Measurements from ENCODE around the gene AGER. TPM values are rescaled to one million over a fixed set of nuclear protein-coding genes. Genes with fewer than 3 reads are reported as not detected.
A peak's percentile ranks its signal among the peaks of the same experiment; 100 is the strongest.

The AGER gene
- total and polyA plus RNA-seq, 2 donors = 1.5 to 7.6 TPM

GRCh38 chr6:32177183-32177787, 6.8 kb downstream of the AGER start:
- WGBS = 0% methylated on average over 20 of the region's 20 CpGs
- Histone ChIP-seq H3K4me1 (ENCODE audit: insufficient read depth) (peaks cover 3% of the 10 kb centered on the region), H3K4me3 (ENCODE audit: low read depth, low read length) (peak overlapping the region; percentile 27), H3K36me3 (ENCODE audit: insufficient read depth) (no peaks in the 10 kb centered on the region), H3K27ac (ENCODE audit: low read depth) (peak overlapping the region; percentile 95)
- DNase-seq (ENCODE audit: extremely low spot score) = no peak

- peaks cover 3% of the 10 kb centered on the region for H3K4me1 ChIP-seq (ENCODE audit: insufficient read depth)
- H3K4me3 ChIP-seq (ENCODE audit: low read depth, low read length) = peak overlapping the region; percentile 27
These were observed 7.4 kb downstream of the AGER start for GRCh38 chr6:32176476-32177182.

GRCh38 chr6:32175711-32176475, 8.2 kb downstream of the AGER start, which contains the start of gene AGPAT1:
TSS of gene AGPAT1 (minus strand) at chr6:32176084. CDS start at chr6:32171496, 4,588 bp downstream.
- WGBS = under 1% methylated on average over 27 of the region's 27 CpGs
- H3K27ac ChIP-seq (ENCODE audit: low read depth) = peak within 1 kb of the TSS; percentile 95
- H3K4me1 ChIP-seq (ENCODE audit: insufficient read depth) = peaks cover 3% of the 10 kb centered on the region

More at GRCh38 chr6:32176476-32177182, 7.4 kb downstream of the AGER start:
- DNase-seq (ENCODE audit: extremely low spot score) = no peak
- Histone ChIP-seq H3K36me3 (ENCODE audit: insufficient read depth) (no peaks in the 10 kb centered on the region), H3K27ac (ENCODE audit: low read depth) (peak overlapping the region; percentile 95)
- 7% methylated on average over 5 of the region's 5 CpGs for WGBS

GRCh38 chr6:32175322-32175710, 8.7 kb downstream of the AGER start:
- Histone ChIP-seq H3K4me1 (ENCODE audit: insufficient read depth) (peaks cover 3% of the 10 kb centered on the region), H3K27ac (ENCODE audit: low read depth) (no peak overlapping the region), H3K36me3 (ENCODE audit: insufficient read depth) (no peaks in the 10 kb centered on the region), H3K4me3 (ENCODE audit: low read depth, low read length) (peak overlapping the region; percentile 85)
- WGBS = 5% methylated on average over 2 of the region's 2 CpGs
- no peak for DNase-seq (ENCODE audit: extremely low spot score)

More at GRCh38 chr6:32175711-32176475, 8.2 kb downstream of the AGER start, which contains the start of gene AGPAT1:
- Histone ChIP-seq H3K36me3 (ENCODE audit: insufficient read depth) (no peaks in the 10 kb centered on the region), H3K4me3 (ENCODE audit: low read depth, low read length) (peak within 1 kb of the TSS; percentile 85)
- peak; percentile 93 for DNase-seq (ENCODE audit: extremely low spot score)

DNA sequence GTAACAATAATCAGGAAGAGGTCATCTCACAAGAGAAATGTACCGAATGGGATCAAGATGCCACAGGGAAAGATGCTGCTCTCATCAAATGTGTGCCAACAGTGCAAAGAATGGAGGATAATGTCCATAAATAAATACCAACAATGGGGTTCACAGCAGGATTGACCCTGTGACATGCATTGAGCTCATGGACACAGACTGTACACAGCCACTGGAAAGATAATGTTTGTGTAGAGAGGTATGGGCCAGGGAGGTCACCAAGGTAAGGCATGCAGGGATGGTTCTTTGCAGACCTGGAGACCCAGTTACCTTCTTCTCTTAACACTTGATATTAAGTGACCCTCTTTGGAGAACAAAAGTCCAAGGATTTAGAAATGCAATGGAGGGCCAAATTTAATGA, 9.6 kb downstream of the AGER start:
- 92% methylated on average over 1 of the region's 1 CpG for WGBS
- no peak for DNase-seq (ENCODE audit: extremely low spot score)
- Histone ChIP-seq H3K27ac (ENCODE audit: low read depth) (no peak overlapping the region), H3K36me3 (ENCODE audit: insufficient read depth) (no peaks in the 10 kb centered on the region), H3K4me1 (ENCODE audit: insufficient read depth) (peaks cover 3% of the 10 kb centered on the region), H3K4me3 (ENCODE audit: low read depth, low read length) (no peak overlapping the region)

- WGBS = 73% methylated on average over 4 of the region's 4 CpGs
- H3K27ac ChIP-seq (ENCODE audit: low read depth) = no peak overlapping the region
- H3K4me3 ChIP-seq (ENCODE audit: low read depth, low read length) = no peak overlapping the region
- H3K36me3 ChIP-seq (ENCODE audit: insufficient read depth) = peaks cover 1% of the 10 kb centered on the region
- DNase-seq (ENCODE audit: extremely low spot score) = no peak
- H3K4me1 ChIP-seq (ENCODE audit: insufficient read depth) = peaks cover 3% of the 10 kb centered on the region
These were observed 10.9 kb downstream of the AGER start for GRCh38 chr6:32173051-32173727.

DNA sequence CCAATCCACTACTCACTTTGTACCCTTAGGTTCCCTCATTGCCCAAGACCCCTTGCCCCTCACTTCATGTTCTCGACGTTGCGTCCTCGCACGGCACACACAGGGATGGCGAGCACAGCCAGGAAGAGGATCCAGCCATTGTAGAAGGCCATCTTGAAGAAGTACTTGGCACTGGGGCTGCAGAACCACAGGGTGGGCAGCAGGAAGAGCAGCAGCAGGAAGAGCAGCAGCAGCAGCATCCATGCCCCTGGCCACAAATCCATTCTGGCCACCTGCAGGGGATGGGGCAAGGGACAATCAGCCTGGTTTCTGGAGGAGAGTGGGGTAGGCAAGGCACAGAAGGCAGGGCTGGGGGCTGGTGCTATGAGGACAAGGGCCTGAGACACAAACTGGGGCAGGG, 12.8 kb downstream of the AGER start:
- H3K4me1 ChIP-seq (ENCODE audit: insufficient read depth) = peaks cover 3% of the 10 kb centered on the region
- no peak for DNase-seq (ENCODE audit: extremely low spot score)
- H3K4me3 ChIP-seq (ENCODE audit: low read depth, low read length) = no peak overlapping the region
- WGBS = 97% methylated on average over 6 of the region's 6 CpGs
- no peak overlapping the region for H3K27ac ChIP-seq (ENCODE audit: low read depth)
- H3K36me3 ChIP-seq (ENCODE audit: insufficient read depth) = peaks cover 1% of the 10 kb centered on the region

GRCh38 chr6:32170294-32170693, 13.8 kb downstream of the AGER start:
- H3K4me1 ChIP-seq (ENCODE audit: insufficient read depth) = peaks cover 2% of the 10 kb centered on the region
- peaks cover 1% of the 10 kb centered on the region for H3K36me3 ChIP-seq (ENCODE audit: insufficient read depth)
- no peak overlapping the region for H3K4me3 ChIP-seq (ENCODE audit: low read depth, low read length)
- no peak for DNase-seq (ENCODE audit: extremely low spot score)
- WGBS = 92% methylated on average over 11 of the region's 11 CpGs
- no peak overlapping the region for H3K27ac ChIP-seq (ENCODE audit: low read depth)

DNA sequence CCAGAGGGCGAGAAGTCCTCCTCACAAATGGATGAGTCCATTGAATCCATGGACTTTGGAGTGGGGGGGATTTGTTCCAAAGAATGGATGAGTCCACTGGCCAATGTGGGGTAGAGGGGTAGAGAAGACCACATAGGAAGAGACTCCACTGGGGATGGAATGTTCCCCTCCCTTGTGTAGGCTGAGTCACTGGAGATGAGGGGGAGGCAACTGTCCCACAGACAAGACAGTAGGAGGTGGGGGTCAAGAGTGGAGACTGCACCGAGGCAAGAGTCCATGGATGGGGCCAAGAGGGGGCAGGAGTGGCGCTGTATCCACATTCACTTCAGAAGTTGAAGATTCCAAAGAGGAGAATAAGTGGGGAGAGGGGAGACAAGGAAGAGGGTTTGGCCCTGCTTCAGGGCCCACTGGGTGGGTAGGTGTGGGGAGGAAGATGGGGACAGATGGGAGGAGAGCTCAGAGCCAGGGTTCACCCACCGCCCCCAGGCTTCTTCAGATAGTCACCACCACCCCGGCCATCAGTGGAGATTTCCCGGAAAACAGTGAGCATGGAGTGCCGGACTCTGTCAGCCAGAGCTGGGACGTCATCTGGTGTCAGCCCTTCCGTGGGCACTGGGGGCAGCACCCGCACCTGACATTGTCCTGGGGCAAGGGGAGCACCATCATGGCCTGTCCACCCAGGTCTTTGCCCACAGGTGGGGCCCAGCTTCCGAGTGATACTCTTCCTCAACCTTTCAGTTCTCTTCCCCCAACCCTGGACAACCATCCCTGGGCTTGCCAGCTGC, 15.1 kb downstream of the AGER start:
- no peak for DNase-seq (ENCODE audit: extremely low spot score)
- Histone ChIP-seq H3K4me3 (ENCODE audit: low read depth, low read length) (no peak overlapping the region), H3K4me1 (ENCODE audit: insufficient read depth) (no peaks in the 10 kb centered on the region), H3K36me3 (ENCODE audit: insufficient read depth) (peaks cover 1% of the 10 kb centered on the region), H3K27ac (ENCODE audit: low read depth) (no peak overlapping the region)
- WGBS = 74% methylated on average over 11 of the region's 11 CpGs

DNA sequence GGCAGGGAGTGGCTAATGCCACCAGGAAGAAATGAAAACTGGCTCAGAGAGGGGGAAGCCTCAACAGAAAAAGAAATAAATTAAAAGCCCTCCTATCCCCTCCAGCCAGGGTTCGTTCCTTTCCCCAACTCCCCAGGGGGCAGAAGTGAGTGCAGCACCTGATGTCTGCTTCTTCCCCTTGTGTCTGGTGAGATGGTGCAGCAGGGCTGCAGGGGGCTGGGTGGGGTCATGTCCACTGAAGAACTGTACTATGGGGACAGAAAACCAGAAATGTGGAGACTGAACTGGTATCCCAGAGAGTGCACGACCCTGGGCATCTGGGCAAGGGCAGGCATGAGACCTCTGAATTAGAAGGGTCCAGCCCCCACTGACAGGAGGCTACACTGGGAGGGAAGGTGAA, 15.7 kb downstream of the AGER start:
- peaks cover 1% of the 10 kb centered on the region for H3K36me3 ChIP-seq (ENCODE audit: insufficient read depth)
- no peak overlapping the region for H3K4me3 ChIP-seq (ENCODE audit: low read depth, low read length)
- H3K4me1 ChIP-seq (ENCODE audit: insufficient read depth) = no peaks in the 10 kb centered on the region
- no peak for DNase-seq (ENCODE audit: extremely low spot score)
- 63% methylated on average over 2 of the region's 2 CpGs for WGBS
- no peak overlapping the region for H3K27ac ChIP-seq (ENCODE audit: low read depth)

- WGBS = 42% methylated on average over 6 of the region's 6 CpGs
- Histone ChIP-seq H3K4me3 (ENCODE audit: low read depth, low read length) (no peak overlapping the region), H3K27ac (ENCODE audit: low read depth) (no peak overlapping the region), H3K36me3 (ENCODE audit: insufficient read depth) (peaks cover 1% of the 10 kb centered on the region), H3K4me1 (ENCODE audit: insufficient read depth) (no peaks in the 10 kb centered on the region)
- no peak for DNase-seq (ENCODE audit: extremely low spot score)
These were observed 16.2 kb downstream of the AGER start for GRCh38 chr6:32167761-32168262.

DNA sequence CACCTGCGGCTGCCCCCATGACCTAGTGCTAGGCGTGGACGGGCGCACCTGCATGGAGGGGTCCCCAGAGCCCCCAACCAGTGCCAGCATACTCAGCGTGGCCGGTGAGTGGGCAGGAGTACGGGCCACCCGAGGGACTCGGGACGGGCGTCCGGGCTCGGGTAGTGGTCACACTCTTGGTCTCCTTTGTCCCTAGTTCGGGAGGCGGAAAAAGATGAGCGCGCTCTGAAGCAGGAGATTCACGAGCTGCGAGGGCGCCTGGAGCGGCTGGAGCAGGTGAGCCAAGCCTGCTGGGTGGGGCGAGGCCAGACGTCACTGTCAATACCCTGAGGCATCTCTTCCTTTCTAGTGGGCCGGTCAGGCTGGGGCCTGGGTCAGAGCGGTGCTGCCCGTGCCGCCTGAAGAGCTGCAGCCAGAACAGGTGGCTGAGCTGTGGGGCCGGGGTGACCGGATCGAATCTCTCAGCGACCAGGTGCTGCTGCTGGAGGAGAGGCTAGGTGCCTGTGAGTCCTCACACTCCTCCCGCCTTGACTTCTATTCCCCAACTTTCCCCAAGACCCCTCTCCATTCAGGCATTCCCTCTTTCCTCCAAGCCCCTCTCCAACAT, 16.8 kb downstream of the AGER start:
- DNase-seq (ENCODE audit: extremely low spot score) = no peak
- Histone ChIP-seq H3K27ac (ENCODE audit: low read depth) (no peak overlapping the region), H3K4me3 (ENCODE audit: low read depth, low read length) (no peak overlapping the region), H3K36me3 (ENCODE audit: insufficient read depth) (peaks cover 1% of the 10 kb centered on the region), H3K4me1 (ENCODE audit: insufficient read depth) (no peaks in the 10 kb centered on the region)
- 79% methylated on average over 32 of the region's 32 CpGs for WGBS
